ENCODE measurements around the gene ERGIC2.
"Not testable (repeated sequence)": the region's sequence is repeated elsewhere in the genome, so short reads cannot be mapped to it uniquely, and the experiment has no call there.

The ERGIC2 gene

DNA sequence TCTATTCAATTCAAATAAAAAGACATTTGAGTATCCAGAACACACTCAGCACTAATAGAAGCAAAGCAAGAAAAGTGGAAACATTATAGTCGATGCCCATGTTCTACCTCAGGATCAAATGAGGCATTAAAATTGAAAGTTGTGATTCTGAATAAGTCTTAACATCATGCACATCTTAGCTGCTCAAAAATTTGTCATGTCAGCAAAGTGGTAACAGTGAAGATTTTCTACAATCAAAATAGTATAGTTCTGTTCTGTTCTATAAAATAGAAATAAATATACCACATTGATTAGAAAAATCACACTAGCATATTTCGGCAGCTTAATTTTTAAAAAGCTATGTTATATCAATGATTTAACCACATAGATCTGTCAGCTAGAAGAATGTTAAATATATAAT is 74.7 kb downstream of the ERGIC2 start:
- no peak for DNase-seq (ENCODE audit: insufficient read length, low spot score)
- no peak for FAIRE-seq

DNA sequence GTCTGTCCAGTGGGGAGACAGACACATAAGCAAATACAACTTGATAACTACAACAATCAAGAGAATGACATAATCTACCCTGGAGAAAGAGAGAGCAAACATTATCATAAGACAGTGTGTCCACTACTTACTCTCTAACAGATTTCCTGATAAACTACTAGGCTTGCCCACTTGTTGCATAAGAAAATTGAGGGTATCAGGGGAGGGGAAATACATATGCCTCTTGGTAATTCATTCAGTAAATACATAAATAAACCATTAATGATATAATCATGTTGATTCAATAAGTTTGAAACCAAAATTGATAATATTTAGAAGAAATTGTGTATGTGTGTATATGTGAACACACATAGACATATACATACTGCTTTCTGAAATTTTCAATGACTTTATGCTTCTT is 76.6 kb downstream of the ERGIC2 start:
- FAIRE-seq = no peak
- no peak for DNase-seq (ENCODE audit: insufficient read length, low spot score)

DNA sequence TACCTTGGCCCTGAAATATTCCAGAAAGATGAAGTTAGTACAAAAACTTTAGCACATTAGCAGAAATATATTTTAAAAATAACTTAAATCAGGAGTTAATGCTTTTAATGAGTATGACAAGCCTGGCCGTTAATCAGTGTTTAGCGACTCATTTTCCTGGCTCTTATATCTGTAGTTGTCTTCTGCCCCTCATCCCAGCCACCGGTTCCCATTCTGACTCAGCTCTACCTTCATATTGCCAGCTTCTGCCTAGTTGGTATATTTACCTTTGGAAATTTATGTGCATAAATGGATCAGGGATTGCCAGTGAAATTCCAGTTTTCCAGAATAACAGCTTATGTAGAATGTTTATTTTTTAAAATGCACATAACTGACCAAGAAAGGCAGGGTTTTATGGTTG is 79.9 kb downstream of the ERGIC2 start:
- DNase-seq (ENCODE audit: insufficient read length, low spot score) (no peak), FAIRE-seq (no peak)

DNA sequence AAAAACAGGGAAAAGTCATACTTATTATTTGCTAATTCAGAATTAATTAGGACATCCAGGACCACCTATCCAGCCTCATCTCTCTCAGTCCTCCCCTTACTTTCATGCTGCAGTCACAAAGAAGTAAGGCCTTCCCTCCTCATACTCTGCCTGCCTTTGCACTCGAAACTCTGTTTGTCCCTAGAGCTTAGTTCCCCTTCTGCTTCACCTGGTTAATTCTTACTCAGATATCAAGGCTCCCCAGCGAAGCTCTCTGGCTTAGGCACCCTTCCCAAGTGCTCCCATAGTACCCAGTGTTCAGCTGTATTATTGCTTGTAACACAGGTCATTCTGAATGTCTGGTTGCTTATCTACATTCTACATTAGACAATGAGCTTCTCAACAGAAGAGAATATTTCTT is 81.3 kb downstream of the ERGIC2 start:
- no peak for DNase-seq (ENCODE audit: insufficient read length, low spot score)
- FAIRE-seq = no peak

DNA sequence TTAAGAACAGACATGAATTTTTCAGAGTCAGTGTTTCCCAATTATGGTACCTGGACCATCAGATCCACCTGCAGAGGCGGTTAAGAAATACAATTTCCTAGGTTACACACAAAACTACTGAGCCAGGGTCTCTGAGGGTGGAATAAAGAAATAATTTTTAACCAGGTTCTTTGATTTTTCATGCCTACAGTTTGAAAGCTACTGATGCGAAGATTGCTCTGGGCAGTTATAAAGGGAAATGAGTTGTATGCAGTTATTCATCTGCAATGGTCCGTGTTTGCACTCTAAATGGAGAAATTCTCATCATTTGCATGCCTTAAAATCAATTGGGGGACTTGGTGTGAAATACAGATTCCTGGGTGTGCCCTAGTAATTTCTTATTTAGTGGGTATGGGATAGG is 89.7 kb downstream of the ERGIC2 start:
- DNase-seq (ENCODE audit: insufficient read length, low spot score) (no peak), FAIRE-seq (no peak)

DNA sequence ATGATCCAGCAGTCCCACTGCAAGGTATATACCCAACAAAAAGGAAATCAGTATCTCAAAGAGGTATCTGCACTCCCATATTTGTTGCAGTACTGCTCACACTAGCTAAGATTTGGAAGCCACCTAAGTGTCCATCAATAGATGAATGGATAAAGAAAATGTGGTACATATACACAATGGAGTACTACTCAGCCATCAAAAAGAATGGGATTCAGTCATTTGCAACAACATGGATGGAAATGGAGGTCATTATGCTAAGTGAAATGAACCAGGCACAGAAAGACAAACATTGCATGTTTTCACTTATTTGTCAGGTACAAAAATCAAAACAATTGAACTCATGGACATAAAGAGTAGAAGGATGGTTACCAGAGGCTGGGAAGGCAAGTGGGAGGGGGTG is 90.5 kb downstream of the ERGIC2 start:
- FAIRE-seq; DNase-seq (ENCODE audit: insufficient read length, low spot score): not testable (repeated sequence)

DNA sequence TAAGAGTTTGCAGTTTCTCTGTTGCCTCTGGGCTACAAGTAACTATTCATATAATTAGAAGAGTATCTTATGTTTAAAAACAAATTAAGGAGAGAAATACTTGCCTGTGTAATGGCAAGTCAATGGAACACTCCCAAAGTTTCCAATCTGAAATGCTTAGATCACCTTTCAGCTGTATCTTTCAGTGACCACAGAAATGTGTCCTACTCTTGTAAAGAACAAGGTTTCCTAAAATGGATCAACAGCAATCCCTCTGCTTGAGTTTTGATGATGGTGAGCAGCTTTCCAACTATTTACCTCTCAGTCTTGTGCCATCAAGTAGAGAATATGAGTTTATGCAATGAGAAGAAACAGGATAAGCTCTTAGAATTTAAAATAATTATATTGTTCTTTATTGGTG is 92.9 kb downstream of the ERGIC2 start:
- no peak for DNase-seq (ENCODE audit: insufficient read length, low spot score)
- no peak for FAIRE-seq

DNA sequence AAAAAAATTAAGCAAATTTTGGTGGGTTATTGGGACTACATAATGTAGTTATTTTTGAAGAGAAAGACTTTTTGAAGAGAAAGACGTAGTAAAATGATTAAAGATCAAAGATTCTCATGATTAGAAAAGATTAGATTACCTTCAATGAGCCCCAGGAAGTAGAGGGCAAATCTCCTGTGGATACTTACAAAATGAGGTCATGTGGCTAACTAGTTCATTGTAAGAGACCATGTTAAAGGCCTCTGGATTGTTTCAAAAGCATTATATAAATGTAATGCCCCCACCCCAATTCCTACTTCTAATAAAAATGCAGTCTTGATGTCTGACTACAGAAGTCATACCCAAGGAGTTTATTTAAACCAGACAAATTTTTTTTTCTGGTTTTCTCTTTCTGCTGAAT is 93.3 kb downstream of the ERGIC2 start:
- FAIRE-seq (no peak), DNase-seq (ENCODE audit: insufficient read length, low spot score) (no peak)
